HG02870 (cell line): ENCODE measurements around the gene SRD5A3.

Experiments
- ATAC-seq: cut with Tn5 transposase; IDR thresholded peaks from one replicate; pipeline ENCODE4 v1.9.1; 2021; ENCODE audit warnings: mild to moderate bottlenecking, moderate library complexity; ENCODE audit not compliant: unreplicated experiment

SRD5A3 gene

GRCh38 chr4:55372259-55372658 lies 26.2 kb downstream of the SRD5A3 start:
- no peak for ATAC-seq

GRCh38 chr4:55373461-55373860 lies 27.4 kb downstream of the SRD5A3 start:
- ATAC-seq, result no peak

GRCh38 chr4:55376698-55377097 lies 30.7 kb downstream of the SRD5A3 start:
- ATAC-seq, result no peak

GRCh38 chr4:55378617-55379467 lies 32.8 kb downstream of the SRD5A3 start:
- ATAC-seq, result no peak

- no peak for ATAC-seq
Observed at GRCh38 chr4:55380576-55380975, 34.5 kb downstream of the SRD5A3 start.

- no peak for ATAC-seq
Observed at GRCh38 chr4:55381502-55381901, 35.5 kb downstream of the SRD5A3 start.

GRCh38 chr4:55382488-55383003 lies 36.5 kb downstream of the SRD5A3 start:
- ATAC-seq, result no peak

- no peak for ATAC-seq
Observed at GRCh38 chr4:55385201-55385649, 39.2 kb downstream of the SRD5A3 start.

- peak; percentile 89 for ATAC-seq
Observed at GRCh38 chr4:55386073-55386472, 40.0 kb downstream of the SRD5A3 start.

GRCh38 chr4:55386840-55387239 lies 40.8 kb downstream of the SRD5A3 start:
- ATAC-seq, result no peak

GRCh38 chr4:55393461-55394320 lies 47.6 kb downstream of the SRD5A3 start:
- ATAC-seq, result no peak

GRCh38 chr4:55395218-55395528 lies 49.1 kb downstream of the SRD5A3 start:
- peak; percentile 0 for ATAC-seq

GRCh38 chr4:55395529-55396307 lies 49.7 kb downstream of the SRD5A3 start, which contains the start of gene TMEM165:
Gene TMEM165 (plus strand): TSS chr4:55395957. CDS start chr4:55396190, 233 bp downstream.
- ATAC-seq, result peak; percentile 90

- peak; percentile 20 for ATAC-seq
Observed at GRCh38 chr4:55396308-55397125, 50.5 kb downstream of the SRD5A3 start.

- no peak for ATAC-seq
Observed at GRCh38 chr4:55397126-55397436, 51.0 kb downstream of the SRD5A3 start.

- ATAC-seq, result no peak
Observed at GRCh38 chr4:55397520-55398321, 51.7 kb downstream of the SRD5A3 start.

GRCh38 chr4:55398461-55398860 lies 52.4 kb downstream of the SRD5A3 start:
- no peak for ATAC-seq

- no peak for ATAC-seq
Observed at GRCh38 chr4:55398966-55399365, 52.9 kb downstream of the SRD5A3 start.

- ATAC-seq, result no peak
Observed at GRCh38 chr4:55399581-55399980, 53.5 kb downstream of the SRD5A3 start.
